K562 (cell line): ENCODE measurements around the gene NPM1. TPM values are rescaled to one million over a fixed set of nuclear protein-coding genes. Genes with fewer than 3 reads are reported as not detected.

Source experiments
- ATAC-seq: fragments of 200-7000 bp; cut with Tn5 transposase; 3 replicates; pipeline ENCODE4 v1.9.1; 2020; ENCODE audit warnings: moderate library complexity
- BruUV-seq: library from RNA; stranded (reverse); fragments of 400-500 nt; replicated peaks from 2 replicates; lab custom pipeline; 2021; lab: Mats Ljungman, UMichigan
- CTCF ChIA-PET: fragments of 300-600 bp; formaldehyde crosslinking; extraction: SDS; loops from one replicate; lab custom pipeline; 2021; ENCODE audit warnings: low intra/inter-chr PET ratio; lab: Yijun Ruan, JAX
- POLR2A ChIA-PET: fragments of 300-600, 350-650 bp; sonication (Branson Sonifier 250); formaldehyde crosslinking; extraction: SDS; loops from one replicate; lab custom pipeline; 2021; ENCODE audit warnings: antibody characterized with exemption, inconsistent platforms; lab: Yijun Ruan, JAX
- DNase-seq, 4 experiments: peaks; one replicate each; pipeline versions ENCODE4 v3.0.0 to v3.0.0-alpha.2; 2011 to 2018; ENCODE audit warnings: low spot score in 3 of 4, mixed read lengths in 3 of 4; ENCODE audit errors: extremely low read depth in 1 of 4
- FAIRE-seq: peaks from 2 replicates; lab custom pipeline; 2011; peaks lifted over from hg19 to GRCh38; lab: Jason Lieb, UNC
- H2AFZ ChIP-seq: 2 replicates; pipeline ENCODE4 v1.6.0; 2011; ENCODE audit warnings: low read depth, low read length, control low read depth, inconsistent platforms
- H3K27ac ChIP-seq: fragments of 200-600 bp; 3 replicates; pipeline ENCODE4 v1.8.0; 2011; ENCODE audit warnings: low read depth, mild to moderate bottlenecking, control low read depth, inconsistent platforms, low read length, moderate library complexity, mixed read lengths; ENCODE audit errors: extremely low read depth
- H3K27me3 ChIP-seq, 2 experiments: fragments of 300-600 bp in 1 of 2; 2 replicates in 1 of 2; 3 replicates in 1 of 2; pipeline versions ENCODE4 v1.6.0 to v1.8.0; 2011; ENCODE audit warnings: inconsistent platforms in 2 of 2, low read length in 2 of 2, mild to moderate bottlenecking in 1 of 2, mixed read lengths in 1 of 2, moderate library complexity in 1 of 2; ENCODE audit not compliant: control insufficient read depth in 2 of 2, insufficient read depth in 2 of 2
- H3K36me3 ChIP-seq: fragments of 300-600 bp; 3 replicates; pipeline ENCODE4 v1.8.0; 2011; ENCODE audit warnings: mild to moderate bottlenecking, low read length, inconsistent platforms; ENCODE audit not compliant: control insufficient read depth, insufficient read depth
- H3K4me1 ChIP-seq, 2 experiments: fragments of 200-600 bp in 1 of 2; replicated peaks in 1 of 2; 2 replicates in 1 of 2; 3 replicates in 1 of 2; pipeline versions ENCODE4 v1.5.1 to v1.8.0; 2011; ENCODE audit warnings: inconsistent platforms in 2 of 2, low read length in 2 of 2, mild to moderate bottlenecking in 1 of 2, mixed read lengths in 1 of 2, moderate library complexity in 1 of 2; ENCODE audit not compliant: control insufficient read depth in 2 of 2, insufficient read depth in 2 of 2
- H3K4me2 ChIP-seq: 2 replicates; pipeline ENCODE4 v1.6.1; 2011; ENCODE audit warnings: low read length, control low read depth, inconsistent platforms, mixed read lengths; ENCODE audit not compliant: insufficient read depth
- H3K4me3 ChIP-seq: fragments of 200-600 bp; sonication (generic), shearing (Covaris generic); 2 replicates; pipeline ENCODE4 v1.5.1; 2016; ENCODE audit warnings: control low read depth, inconsistent platforms
- H3K79me2 ChIP-seq: fragments of 200-600 bp; 3 replicates; pipeline ENCODE4 v1.8.0; 2011; ENCODE audit warnings: low read length, inconsistent platforms; ENCODE audit not compliant: control insufficient read depth, insufficient read depth
- H3K9ac ChIP-seq, 2 experiments: 2 replicates each; pipeline versions ENCODE4 v1.6.0 to v1.6.1; 2011; ENCODE audit warnings: low read depth in 2 of 2, low read length in 2 of 2, control low read depth in 1 of 2, inconsistent platforms in 1 of 2, mild to moderate bottlenecking in 1 of 2, mixed read lengths in 1 of 2; ENCODE audit not compliant: insufficient read depth in 1 of 2
- H3K9me1 ChIP-seq: one replicate; pipeline ENCODE4 v1.6.0; 2011; ENCODE audit warnings: inconsistent platforms, mild to moderate bottlenecking, low read length, moderate library complexity; ENCODE audit not compliant: control insufficient read depth, insufficient read depth
- H3K9me3 ChIP-seq: replicated peaks from 2 replicates; pipeline ENCODE4 v1.5.1; 2011; ENCODE audit warnings: low read depth, low read length, inconsistent platforms; ENCODE audit not compliant: control insufficient read depth, insufficient read depth
- H4K20me1 ChIP-seq: replicated peaks from 2 replicates; pipeline ENCODE4 v1.6.1; 2011; ENCODE audit warnings: low read length, inconsistent platforms, mixed read lengths; ENCODE audit not compliant: control insufficient read depth, insufficient read depth
- ETV6 ChIP-seq, 3 experiments: fragments of 150-350 bp in 1 of 3; sonication (generic) in 1 of 3; formaldehyde crosslinking in 1 of 3; IDR thresholded peaks; 2 replicates each; pipeline versions ENCODE4 v1.6.1 to v1.8.0; 2014 to 2022; ENCODE audit warnings: borderline replicate concordance in 2 of 3, low read depth in 2 of 3, antibody characterized with exemption in 1 of 3, low read length in 1 of 3, mild to moderate bottlenecking in 1 of 3, missing genetic modification reagents in 1 of 3
- FOS ChIP-seq: IDR thresholded peaks from 3 replicates; pipeline ENCODE4 v1.6.1; 2011; ENCODE audit not compliant: insufficient read length; ENCODE audit errors: extremely low read depth
- FOXO4 ChIP-seq: fragments of 450-650 bp; formaldehyde crosslinking; IDR thresholded peaks from 2 replicates; pipeline ENCODE4 v1.4.0; 2020; ENCODE audit warnings: mild to moderate bottlenecking, moderate library complexity
- HINFP ChIP-seq: fragments of 450-650 bp; conservative IDR thresholded peaks from 2 replicates; pipeline ENCODE4 v1.6.1; 2016; ENCODE audit warnings: missing genetic modification characterization, low read depth, mild to moderate bottlenecking, control low read depth, missing compliant biosample characterization
- KDM4B ChIP-seq, 2 experiments: fragments of 450-650 bp in 1 of 2; sonication (generic) in 1 of 2; IDR thresholded peaks; 2 replicates each; pipeline ENCODE4 v1.6.1; 2016 to 2017; ENCODE audit warnings: borderline replicate concordance in 2 of 2, antibody characterized with exemption in 1 of 2, low read depth in 1 of 2, mild to moderate bottlenecking in 1 of 2
- MBD1 ChIP-seq: fragments of 250-450 bp; sonication (Bioruptor Pico); IDR thresholded peaks from 2 replicates; pipeline ENCODE4 v1.8.0; 2022; ENCODE audit warnings: inconsistent platforms
- NONO ChIP-seq, 2 experiments: fragments of 200-400 bp in 1 of 2; fragments of 450-650 bp in 1 of 2; formaldehyde crosslinking in 1 of 2; IDR thresholded peaks; 2 replicates each; pipeline ENCODE4 v1.6.1; 2017; ENCODE audit warnings: low read depth in 2 of 2, mild to moderate bottlenecking in 2 of 2, moderate library complexity in 2 of 2, low read length in 1 of 2
- RB1 ChIP-seq: fragments of 450-650 bp; IDR thresholded peaks from 2 replicates; pipeline ENCODE4 v1.6.1; 2017; ENCODE audit warnings: low read depth, mild to moderate bottlenecking
- SRSF3 ChIP-seq: fragments of 200-400 bp; formaldehyde crosslinking; IDR thresholded peaks from 2 replicates; pipeline ENCODE4 v1.6.1; 2016; ENCODE audit warnings: mild to moderate bottlenecking, low read length, moderate library complexity; ENCODE audit not compliant: insufficient read depth
- TSC22D4 ChIP-seq: fragments of 450-650 bp; IDR thresholded peaks from 2 replicates; pipeline ENCODE4 v1.6.1; 2016; ENCODE audit warnings: missing genetic modification characterization, missing biosample characterization, control low read depth
- ZBTB9 ChIP-seq: fragments of 450-650 bp; formaldehyde crosslinking; IDR thresholded peaks from 2 replicates; pipeline ENCODE4 v1.4.0; 2020; ENCODE audit warnings: mild to moderate bottlenecking, moderate library complexity
- ZNF449 ChIP-seq: fragments of 250-450 bp; sonication (Bioruptor Pico); IDR thresholded peaks from 2 replicates; pipeline ENCODE4 v1.8.0; 2022; ENCODE audit warnings: moderate library complexity, mild to moderate bottlenecking, inconsistent platforms
- ZNF668 ChIP-seq: fragments of 250-450 bp; sonication (Bioruptor Pico); IDR thresholded peaks from 2 replicates; pipeline ENCODE4 v1.8.0; 2022; ENCODE audit warnings: mild to moderate bottlenecking, inconsistent platforms
- WGBS: fragments of 100-300 bp; shearing (Covaris generic); methylation state at CpG from one replicate; pipeline ENCODE4 v1.1.6; 2016; ENCODE audit warnings: low coverage, mixed read lengths; ENCODE audit not compliant: insufficient coverage; ENCODE audit errors: missing lambda C conversion rate; 5-methylcytosine and 5-hydroxymethylcytosine counted together
- in situ Hi-C: fragments of 300-500 bp; cut with MboI; formaldehyde crosslinking; loops from 4 replicates; pipeline ENCODE4 v1.15.0; 2018; ENCODE audit warnings: inconsistent platforms, mixed read lengths
- intact Hi-C: fragments of 100-400 bp; cut with micrococcal nuclease; formaldehyde crosslinking; loops from 2 replicates; pipeline ENCODE4 v1.14.2; 2022
- polyA plus RNA-seq, 8 experiments: library from polyadenylated mRNA; depleted of rRNA in 4 of 8; stranded (reverse) in 5 of 8; unstranded in 3 of 8; fragments of >200 nt; fragmentation: Nextera tagmentation in 2 of 8; fragmentation: Illumina TruSeq in 1 of 8; extraction: Ambion mirVana in 2 of 8; extraction: Trizol in 1 of 8; gene quantifications; 2 replicates each; pipeline versions ENCODE4 v1.2.1 to v1.2.3, GENCODE V29; 2011 to 2014; ENCODE audit warnings: inconsistent platforms in 1 of 8, missing spikeins in 1 of 8
- total RNA-seq, 7 experiments: library from RNA; depleted of rRNA in 6 of 7; stranded (reverse); fragments of >200 nt in 6 of 7; fragmentation: Illumina TruSeq in 2 of 7; extraction: Trizol in 2 of 7; gene quantifications; 2 replicates each; pipeline versions ENCODE4 v1.2.1 to v1.2.3, GENCODE V29; 2011 to 2021; ENCODE audit warnings: low replicate concordance in 1 of 7

Gene NPM1
- total and polyA plus RNA-seq, 9 of the 15 experiments (the other 6 are each of a cell fraction or from before 2014, with no cell fraction given): 2,438 to 6,909 (median 5,639) TPM

- CTCF ChIA-PET: no interaction called here
- no peaks in the 10 kb centered on the region for H3K79me2 ChIP-seq
- no peaks in the 10 kb centered on the region for H3K9me3 ChIP-seq
- 27% methylated on average over 7 of the region's 14 CpGs for WGBS
- peak; percentile 46 for ATAC-seq
- intact Hi-C loops: no loop called here
- BruUV-seq: no TSS peak
- peaks cover 0 to 31% of the 10 kb centered on the region in 2 experiments; a peak in 2 of 5 replicates for H3K27me3 ChIP-seq
- no peaks in the 10 kb centered on the region for H3K9me1 ChIP-seq
- POLR2A ChIA-PET: no interaction called here
- H3K36me3 ChIP-seq: no peaks in the 10 kb centered on the region
- H3K4me2 ChIP-seq: no peak overlapping the region
- FAIRE-seq: no peak
- H3K9ac ChIP-seq: 0 out of 4 replicates have a peak overlapping the region, but pooled peaks of 1 of the 2 experiments have one; percentile 26
- in situ Hi-C loops: no loop called here
- no peak overlapping the region for H3K27ac ChIP-seq
- H4K20me1 ChIP-seq: 0 out of 2 replicates have a peak, but pooled peaks cover 4% of the 10 kb centered on the region
- H2AFZ ChIP-seq: no peak overlapping the region
- H3K4me3 ChIP-seq: no peak overlapping the region
- no peak for DNase-seq
- H3K4me1 ChIP-seq: peaks cover 18 to 27% of the 10 kb centered on the region in 2 experiments; a peak in 4 of 5 replicates
- TF ChIP-seq NONO (IDR thresholded peaks at IDR 0.05; ENCODE audit: low read depth in 2 of 2, low read length in 1 of 2) (no peak), ZNF668 (CRISPR knock-in tag) (no peak), ZNF449 (no peak), FOS (no peak), KDM4B (IDR thresholded peaks at IDR 0.05; ENCODE audit: borderline replicate concordance in 2 of 2, low read depth in 1 of 2) (no peak), HINFP (tag) (no peak), RB1 (no peak), SRSF3 (no peak), ZBTB9 (CRISPR knock-in tag) (no peak), ETV6 (IDR thresholded peaks at IDR 0.05; ENCODE audit: borderline replicate concordance in 1 of 2, low read depth in 2 of 2, low read length in 1 of 2) (no peak), ETV6 (CRISPR knock-in tag; IDR thresholded peaks at IDR 0.05; ENCODE audit: borderline replicate concordance) (no peak), FOXO4 (CRISPR knock-in tag) (no peak), TSC22D4 (tag) (no peak), MBD1 (CRISPR knock-in tag) (no peak)
Observed at GRCh38 chr5:171437286-171437821, 49.7 kb downstream of the NPM1 start.
